Glutamatergic neuron (in vitro differentiated cells): ENCODE measurements around the gene SMKR1. TPM values are rescaled to one million over a fixed set of nuclear protein-coding genes. Genes with fewer than 3 reads are reported as not detected.

Experiments used
- DNase-seq: peaks from one replicate; pipeline ENCODE4 v3.0.0; 2022
- H3K27ac Mint-ChIP-seq: one replicate; pipeline ENCODE4 v1.8.0; 2020; ENCODE audit warnings: mild to moderate bottlenecking, mixed read lengths, inconsistent platforms; ENCODE audit not compliant: unreplicated experiment
- H3K27me3 Mint-ChIP-seq: one replicate; pipeline ENCODE4 v1.8.0; 2020; ENCODE audit warnings: mild to moderate bottlenecking, moderate library complexity, mixed read lengths, inconsistent platforms; ENCODE audit not compliant: unreplicated experiment
- H3K36me3 Mint-ChIP-seq: one replicate; pipeline ENCODE4 v1.8.0; 2020; ENCODE audit warnings: mild to moderate bottlenecking, mixed read lengths, inconsistent platforms; ENCODE audit not compliant: unreplicated experiment
- H3K4me1 Mint-ChIP-seq: one replicate; pipeline ENCODE4 v1.8.0; 2020; ENCODE audit warnings: mild to moderate bottlenecking, low read depth, mixed read lengths, inconsistent platforms; ENCODE audit not compliant: unreplicated experiment
- H3K4me3 Mint-ChIP-seq: one replicate; pipeline ENCODE4 v1.8.0; 2020; ENCODE audit warnings: mild to moderate bottlenecking, mixed read lengths, inconsistent platforms; ENCODE audit not compliant: unreplicated experiment
- H3K9me3 Mint-ChIP-seq: one replicate; pipeline ENCODE4 v1.8.0; 2020; ENCODE audit warnings: mild to moderate bottlenecking, moderate library complexity, mixed read lengths, inconsistent platforms; ENCODE audit not compliant: unreplicated experiment
- CTCF ChIP-seq: fragments of 200-600 bp; sonication (generic); IDR thresholded peaks from one replicate; pipeline ENCODE4 v1.5.0; 2021; ENCODE audit not compliant: partially characterized antibody, unreplicated experiment
- total RNA-seq: library from RNA; stranded (reverse); fragmentation: NEBNext Ultra II Directional; extraction: Animal tissue kit (Norgen Biotek cat#: 25700); gene quantifications from one replicate; pipeline ENCODE4 v1.2.1, GENCODE V29; 2021; ENCODE audit not compliant: unreplicated experiment

The SMKR1 gene
- total RNA-seq, 1 donor from 2014 or later, result 0.98 TPM

GRCh38 chr7:129456421-129456820, 45.9 kb upstream of the SMKR1 start:
- Mint-ChIP-seq H3K36me3 (no peaks in the 10 kb centered on the region), H3K4me1 (peaks cover 4% of the 10 kb centered on the region), H3K27ac (no peak overlapping the region), H3K27me3 (no peaks in the 10 kb centered on the region), H3K4me3 (no peak overlapping the region), H3K9me3 (no peaks in the 10 kb centered on the region)
- TF ChIP-seq CTCF, result no peak
- no peak for DNase-seq

- TF ChIP-seq CTCF, result no peak
- DNase-seq, result no peak
- H3K9me3 Mint-ChIP-seq, result no peaks in the 10 kb centered on the region
- no peaks in the 10 kb centered on the region for H3K36me3 Mint-ChIP-seq
- no peak overlapping the region for H3K27ac Mint-ChIP-seq
- H3K27me3 Mint-ChIP-seq, result no peaks in the 10 kb centered on the region
- no peak overlapping the region for H3K4me3 Mint-ChIP-seq
- H3K4me1 Mint-ChIP-seq, result peaks cover 4% of the 10 kb centered on the region
Measured at GRCh38 chr7:129457101-129457500, 45.2 kb upstream of the SMKR1 start.

- no peaks in the 10 kb centered on the region for H3K27me3 Mint-ChIP-seq
- no peak overlapping the region for H3K27ac Mint-ChIP-seq
- H3K9me3 Mint-ChIP-seq, result no peaks in the 10 kb centered on the region
- no peak overlapping the region for H3K4me3 Mint-ChIP-seq
- DNase-seq, result no peak
- H3K36me3 Mint-ChIP-seq, result no peaks in the 10 kb centered on the region
- no peak for TF ChIP-seq CTCF
- peaks cover 4% of the 10 kb centered on the region for H3K4me1 Mint-ChIP-seq
Measured at GRCh38 chr7:129458171-129458570, 44.2 kb upstream of the SMKR1 start.

- no peak for TF ChIP-seq CTCF
- H3K27me3 Mint-ChIP-seq, result no peaks in the 10 kb centered on the region
- no peak overlapping the region for H3K27ac Mint-ChIP-seq
- H3K4me1 Mint-ChIP-seq, result peaks cover 4% of the 10 kb centered on the region
- H3K4me3 Mint-ChIP-seq, result no peak overlapping the region
- H3K36me3 Mint-ChIP-seq, result no peaks in the 10 kb centered on the region
- no peaks in the 10 kb centered on the region for H3K9me3 Mint-ChIP-seq
- DNase-seq, result no peak
Measured at GRCh38 chr7:129461809-129462208, 40.5 kb upstream of the SMKR1 start.

GRCh38 chr7:129462420-129462819, 39.9 kb upstream of the SMKR1 start:
- Mint-ChIP-seq H3K4me1 (peaks cover 4% of the 10 kb centered on the region), H3K27me3 (no peaks in the 10 kb centered on the region), H3K27ac (no peak overlapping the region), H3K4me3 (no peak overlapping the region), H3K9me3 (no peaks in the 10 kb centered on the region), H3K36me3 (no peaks in the 10 kb centered on the region)
- no peak for DNase-seq
- TF ChIP-seq CTCF, result no peak
